GM21717 (cell line): ENCODE results near the gene GPR146.

Source experiments
- ATAC-seq: cut with Tn5 transposase; IDR thresholded peaks from one replicate; pipeline ENCODE4 v1.9.1; 2021; ENCODE audit warnings: mild to moderate bottlenecking, moderate library complexity; ENCODE audit not compliant: unreplicated experiment

The GPR146 gene

GRCh38 chr7:1041551-1042491, 2.5 kb upstream of the GPR146 start:
- ATAC-seq, result no peak

DNA sequence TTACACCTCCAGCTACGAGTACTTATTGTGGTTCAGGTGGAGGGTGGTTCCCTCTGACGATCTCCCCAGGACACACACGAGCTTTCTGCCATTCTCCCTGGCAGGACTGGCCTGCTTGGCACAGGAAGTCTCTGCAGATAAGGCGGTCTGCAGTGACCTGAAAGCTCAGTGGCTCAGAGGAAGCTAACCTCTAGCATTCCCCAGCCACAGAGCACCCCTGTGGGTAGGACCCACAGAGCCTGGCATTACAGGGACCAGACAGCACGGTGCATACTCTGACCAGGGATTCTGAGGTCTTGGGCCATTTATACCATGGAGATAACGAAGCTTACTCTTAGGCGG, 1.9 kb upstream of the GPR146 start:
- no peak for ATAC-seq

DNA sequence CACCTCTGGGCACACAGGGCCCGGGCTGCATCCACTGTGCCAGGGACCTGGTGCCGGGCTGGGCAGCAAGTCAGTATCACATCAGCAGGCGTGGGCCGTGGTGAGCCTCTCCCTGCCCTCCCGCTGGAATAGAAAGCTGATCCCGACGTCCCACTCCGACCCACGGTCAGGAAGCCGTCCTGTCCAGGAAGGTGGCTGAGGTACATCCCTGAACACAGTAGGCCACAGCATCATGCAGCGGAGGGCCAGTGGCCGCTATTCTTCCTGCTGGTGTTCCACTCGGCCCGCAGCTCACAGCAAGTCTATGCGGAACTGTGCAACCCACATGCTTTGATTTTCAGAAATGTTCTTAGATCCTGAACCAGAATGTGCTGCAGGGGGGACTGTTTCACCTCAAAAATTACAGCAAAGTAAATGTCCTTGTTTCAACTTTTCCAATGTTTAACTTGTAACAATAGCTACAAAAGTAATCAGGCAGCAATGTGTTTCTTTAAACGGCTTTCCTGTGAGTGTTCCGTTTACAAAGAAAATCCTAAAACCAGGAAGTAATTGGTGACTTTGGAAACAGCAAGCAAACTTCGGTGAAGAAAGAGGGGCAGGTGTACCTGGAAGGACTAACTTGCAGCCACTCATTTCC, 676 bp upstream of the GPR146 start:
- ATAC-seq, result no peak

GRCh38 chr7:1045069-1046063, 1.0 kb downstream of the GPR146 start:
- ATAC-seq, result no peak

GRCh38 chr7:1046722-1047679, 2.7 kb downstream of the GPR146 start:
- ATAC-seq, result no peak

DNA sequence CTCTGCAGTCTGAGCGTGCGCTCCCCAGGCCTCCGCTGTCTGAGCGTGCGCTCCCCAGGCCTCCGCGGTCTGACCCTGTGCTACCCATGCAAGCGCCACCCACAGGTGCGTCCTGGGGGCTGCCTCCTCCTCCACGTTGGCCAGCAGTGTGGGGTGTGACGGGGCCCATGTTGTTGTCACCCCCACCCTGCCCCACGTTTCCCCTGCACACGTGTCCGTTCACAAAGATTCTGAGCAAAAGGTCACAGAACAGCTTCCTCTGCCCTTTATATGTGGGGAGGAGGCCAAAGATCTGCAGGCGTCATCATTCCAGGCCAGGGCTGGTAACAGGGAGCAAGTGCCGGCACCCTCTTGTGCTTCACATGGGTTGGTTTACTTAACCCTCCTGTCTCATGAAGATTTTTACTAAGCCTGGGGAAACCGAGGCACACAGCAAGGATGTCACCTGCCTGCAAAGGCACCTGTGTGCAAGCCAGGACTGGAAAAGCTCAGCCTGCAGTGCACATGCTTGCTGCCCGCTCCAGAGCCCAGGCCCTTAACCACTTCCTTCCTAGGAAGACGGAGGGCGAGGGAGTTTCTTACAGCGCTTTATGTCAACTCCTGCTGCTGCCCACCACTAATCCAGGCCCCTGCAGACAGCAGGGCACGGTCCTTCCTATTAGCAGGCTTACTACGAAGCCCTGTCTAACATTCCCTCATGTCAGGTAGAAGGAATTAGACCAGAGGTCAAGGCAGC, 4.8 kb downstream of the GPR146 start:
- ATAC-seq, result no peak

DNA sequence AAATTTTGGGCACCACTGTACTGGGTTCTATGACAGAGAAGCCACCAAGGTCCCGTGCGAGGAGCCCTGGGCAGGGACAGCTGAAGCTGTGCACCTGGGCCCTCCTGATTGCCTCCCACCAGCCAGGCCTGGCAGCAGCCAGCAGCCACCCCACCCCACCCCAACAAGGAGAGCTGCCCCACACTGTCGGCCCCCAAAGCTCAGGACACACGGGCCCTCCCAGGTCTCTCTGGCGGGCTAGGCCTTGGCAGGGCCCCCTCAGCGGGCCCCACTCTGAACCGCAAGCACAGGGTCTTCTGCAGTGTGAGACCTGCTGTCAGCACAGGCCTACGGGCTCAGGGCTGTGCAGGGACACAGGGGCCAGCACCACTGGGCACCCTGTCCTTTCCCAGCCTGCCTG, 5.5 kb downstream of the GPR146 start:
- no peak for ATAC-seq

DNA sequence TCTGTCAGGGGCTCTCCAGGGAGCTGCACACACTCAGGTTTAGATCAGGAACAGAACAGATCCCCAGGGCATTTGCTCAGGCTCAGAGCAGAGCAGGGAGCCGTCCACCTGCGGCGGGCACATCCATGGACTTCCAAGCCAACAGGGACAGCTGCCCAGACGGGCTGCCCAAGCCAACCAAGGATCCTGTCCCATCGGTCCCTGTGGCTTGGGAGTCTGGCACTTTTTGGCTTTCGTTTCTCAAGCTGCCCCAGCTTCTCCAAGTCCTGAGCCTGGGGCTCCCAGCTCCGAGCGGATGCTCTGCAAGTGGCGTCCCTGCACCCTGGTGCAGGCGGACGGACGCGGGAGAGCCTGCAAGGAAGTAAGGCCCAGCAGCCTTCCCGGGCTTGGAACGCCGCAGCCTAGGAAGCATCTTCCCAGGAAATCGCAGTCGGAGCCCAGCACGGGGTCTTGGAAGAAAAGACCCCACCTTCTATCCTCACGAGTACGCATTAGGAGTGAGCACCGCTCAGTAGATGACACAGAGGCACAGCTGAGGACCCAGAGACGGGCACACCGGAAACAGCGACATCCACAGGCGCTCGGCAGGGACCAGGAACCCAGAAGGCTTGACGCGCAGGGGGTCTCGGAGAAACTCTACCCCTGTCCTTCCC, 6.0 kb downstream of the GPR146 start:
- no peak for ATAC-seq

DNA sequence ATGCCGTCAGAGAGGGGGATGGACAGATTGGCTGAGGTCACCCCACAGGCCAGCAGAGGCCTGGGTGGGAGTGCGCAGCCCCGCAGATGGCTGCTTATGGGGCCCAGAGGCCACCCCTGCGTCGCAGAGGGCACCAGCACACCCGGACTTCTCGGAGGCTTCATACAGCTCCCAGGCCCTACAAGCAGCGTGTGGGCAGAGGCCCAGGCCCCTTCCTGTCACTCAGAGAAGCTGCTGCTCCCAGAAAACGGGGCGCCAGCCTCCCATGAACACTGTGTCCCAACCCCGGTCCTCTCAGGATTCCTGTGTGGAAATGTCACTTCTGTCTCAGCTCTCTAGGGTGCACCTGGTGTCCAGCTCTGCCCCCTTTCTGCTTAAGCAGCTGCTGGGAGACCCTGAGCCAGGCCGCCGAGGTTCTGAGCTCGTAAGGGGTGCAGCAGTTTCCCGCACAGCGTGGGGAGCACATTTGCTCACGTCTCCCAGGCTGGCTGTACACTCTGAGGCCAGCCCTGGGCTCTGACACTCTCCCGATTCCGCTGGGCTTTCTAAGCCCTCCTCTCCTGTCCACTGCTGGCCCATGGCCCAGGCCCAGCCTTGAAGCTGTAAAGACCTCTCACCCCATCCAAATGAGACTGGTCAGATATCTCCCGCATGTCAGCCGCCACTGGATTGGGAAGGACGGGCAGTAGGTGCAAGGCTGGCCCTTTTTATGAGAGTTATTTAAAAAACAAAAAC, 6.8 kb downstream of the GPR146 start:
- ATAC-seq, result no peak

DNA sequence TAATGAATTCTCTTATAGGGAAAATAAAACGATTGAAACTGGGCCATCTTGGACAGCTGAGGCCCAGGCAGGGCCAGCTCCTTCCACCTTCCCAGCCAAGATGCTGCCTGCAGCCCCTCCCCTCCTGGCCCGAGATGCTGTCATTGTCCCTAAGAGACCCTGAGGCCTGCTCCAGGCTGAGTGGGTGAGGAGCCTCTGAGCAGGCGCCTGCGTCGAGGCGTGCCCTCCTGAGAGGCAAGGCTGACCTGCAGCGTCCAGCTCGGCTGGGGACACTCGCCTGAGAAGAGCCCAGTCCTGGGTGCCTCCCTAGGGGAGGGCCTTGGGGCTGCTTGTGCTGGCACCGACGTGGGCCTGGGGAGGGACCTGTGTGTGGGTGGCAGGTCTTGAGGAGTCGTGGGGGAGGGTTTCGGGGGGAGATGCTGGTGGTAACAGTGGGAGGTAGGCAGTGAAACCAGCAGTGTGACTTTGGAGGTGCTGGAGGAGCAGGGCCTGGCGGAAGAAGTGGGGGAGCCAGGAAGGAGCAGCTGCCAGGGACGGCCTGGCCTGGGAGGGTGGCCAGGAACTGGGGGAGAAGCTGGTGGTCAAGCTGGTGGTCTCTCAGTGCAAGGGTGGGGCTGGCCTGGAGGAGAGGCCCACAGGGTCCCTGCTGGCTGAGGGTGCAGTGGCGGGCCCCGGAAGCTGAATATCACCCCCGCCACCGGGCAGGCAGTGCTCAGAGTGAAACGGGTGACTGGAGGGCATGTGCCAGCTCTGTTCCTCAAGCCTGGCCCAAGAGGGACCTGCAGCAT, 7.9 kb downstream of the GPR146 start:
- ATAC-seq, result no peak

GRCh38 chr7:1053002-1053411, 8.7 kb downstream of the GPR146 start:
- ATAC-seq, result no peak

GRCh38 chr7:1053816-1054370, 9.5 kb downstream of the GPR146 start:
- ATAC-seq, result no peak

GRCh38 chr7:1054438-1054837, 10.1 kb downstream of the GPR146 start:
- ATAC-seq, result no peak

- ATAC-seq, result no peak
Observed at GRCh38 chr7:1054861-1055450, 10.6 kb downstream of the GPR146 start.

DNA sequence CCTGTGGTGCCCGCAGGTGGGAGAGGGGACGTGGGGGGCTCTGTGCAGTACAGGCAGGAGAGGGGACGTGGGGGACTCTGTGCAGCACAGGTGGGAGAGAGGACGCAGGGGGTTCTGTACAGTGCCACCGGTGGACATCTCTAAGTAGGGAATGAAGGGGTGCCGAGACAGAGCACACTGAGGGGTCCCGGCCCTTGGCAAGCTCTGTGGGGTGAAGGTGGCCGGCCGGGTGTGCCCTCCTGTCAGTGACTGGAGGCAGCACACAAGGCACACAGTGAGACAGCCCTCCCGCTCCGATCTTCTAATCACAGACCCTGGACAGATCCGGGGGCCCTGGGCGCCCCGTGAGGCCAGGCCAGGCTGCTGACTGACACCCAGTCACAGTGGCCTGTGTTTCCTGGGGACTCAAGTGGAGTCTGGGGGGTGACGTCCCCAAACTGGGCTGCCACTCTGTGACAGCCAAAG, 11.2 kb downstream of the GPR146 start:
- no peak for ATAC-seq

GRCh38 chr7:1055956-1056784, 11.8 kb downstream of the GPR146 start:
- no peak for ATAC-seq
